Neural crest cell (in vitro differentiated cells): ENCODE data around the gene CALCOCO2. TPM values are rescaled to one million over a fixed set of nuclear protein-coding genes. Genes with fewer than 3 reads are reported as not detected.

ENCODE experiments used
- DNase-seq: peaks from one replicate; pipeline ENCODE4 v3.0.0; 2021; ENCODE audit warnings: low read depth, mixed read lengths, low spot score
- H3K27ac Mint-ChIP-seq: one replicate; pipeline ENCODE4 v1.8.0; 2021; ENCODE audit warnings: mild to moderate bottlenecking, mixed read lengths; ENCODE audit not compliant: unreplicated experiment
- H3K27me3 Mint-ChIP-seq: 2 replicates; pipeline ENCODE4 v1.8.0; 2021; ENCODE audit warnings: low read depth, mild to moderate bottlenecking, mixed read lengths
- H3K36me3 Mint-ChIP-seq: 2 replicates; pipeline ENCODE4 v1.8.0; 2021; ENCODE audit warnings: low read depth, mild to moderate bottlenecking, mixed read lengths
- H3K4me1 Mint-ChIP-seq: 2 replicates; pipeline ENCODE4 v1.8.0; 2021; ENCODE audit warnings: mixed read lengths
- H3K4me3 Mint-ChIP-seq: one replicate; pipeline ENCODE4 v1.8.0; 2021; ENCODE audit warnings: mild to moderate bottlenecking, mixed read lengths
- H3K9me3 Mint-ChIP-seq: 2 replicates; pipeline ENCODE4 v1.8.0; 2021; ENCODE audit warnings: mixed read lengths
- total RNA-seq: library from RNA; stranded (reverse); gene quantifications from 2 replicates; pipeline ENCODE4 v1.2.1, GENCODE V29; 2021
- TF ChIP-seq, protein P1 (sequence below): fragments of 200-600 bp; sonication (generic); conservative IDR thresholded peaks from 2 replicates; pipeline ENCODE4 v1.5.0; 2021; ENCODE audit warnings: antibody characterized with exemption, mild to moderate bottlenecking

CALCOCO2 gene
- total RNA-seq, 1 donor from 2014 or later = 35.7 TPM

DNA sequence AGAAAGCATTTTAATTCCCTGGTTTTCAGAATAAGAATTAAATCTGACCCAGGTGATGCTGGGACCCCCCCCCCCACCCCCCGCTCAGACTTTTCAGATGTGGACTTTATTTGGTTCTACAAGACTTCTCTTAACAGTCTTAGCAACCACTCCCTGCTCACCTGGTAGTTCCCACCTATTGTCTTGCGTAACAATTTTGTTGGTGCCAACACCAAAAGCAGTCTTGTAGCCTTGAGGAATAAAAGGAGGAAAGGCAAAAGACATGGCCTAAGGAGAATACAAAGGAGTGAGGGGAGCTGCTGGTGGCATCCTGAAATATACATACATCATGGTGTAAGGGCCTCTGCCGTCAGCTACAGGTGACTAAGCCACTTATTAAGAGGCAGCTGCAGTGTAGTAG is 18.8 kb upstream of the CALCOCO2 start:
- Mint-ChIP-seq H3K9me3 (no peaks in the 10 kb centered on the region), H3K4me3 (no peak overlapping the region), H3K27me3 (peaks cover 78% of the 10 kb centered on the region), H3K4me1 (peaks cover 8% of the 10 kb centered on the region), H3K27ac (no peak overlapping the region), H3K36me3 (no peaks in the 10 kb centered on the region)
- DNase-seq = no peak
- TF ChIP-seq, protein P1, sequence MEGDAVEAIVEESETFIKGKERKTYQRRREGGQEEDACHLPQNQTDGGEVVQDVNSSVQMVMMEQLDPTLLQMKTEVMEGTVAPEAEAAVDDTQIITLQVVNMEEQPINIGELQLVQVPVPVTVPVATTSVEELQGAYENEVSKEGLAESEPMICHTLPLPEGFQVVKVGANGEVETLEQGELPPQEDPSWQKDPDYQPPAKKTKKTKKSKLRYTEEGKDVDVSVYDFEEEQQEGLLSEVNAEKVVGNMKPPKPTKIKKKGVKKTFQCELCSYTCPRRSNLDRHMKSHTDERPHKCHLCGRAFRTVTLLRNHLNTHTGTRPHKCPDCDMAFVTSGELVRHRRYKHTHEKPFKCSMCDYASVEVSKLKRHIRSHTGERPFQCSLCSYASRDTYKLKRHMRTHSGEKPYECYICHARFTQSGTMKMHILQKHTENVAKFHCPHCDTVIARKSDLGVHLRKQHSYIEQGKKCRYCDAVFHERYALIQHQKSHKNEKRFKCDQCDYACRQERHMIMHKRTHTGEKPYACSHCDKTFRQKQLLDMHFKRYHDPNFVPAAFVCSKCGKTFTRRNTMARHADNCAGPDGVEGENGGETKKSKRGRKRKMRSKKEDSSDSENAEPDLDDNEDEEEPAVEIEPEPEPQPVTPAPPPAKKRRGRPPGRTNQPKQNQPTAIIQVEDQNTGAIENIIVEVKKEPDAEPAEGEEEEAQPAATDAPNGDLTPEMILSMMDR = no peak

DNA sequence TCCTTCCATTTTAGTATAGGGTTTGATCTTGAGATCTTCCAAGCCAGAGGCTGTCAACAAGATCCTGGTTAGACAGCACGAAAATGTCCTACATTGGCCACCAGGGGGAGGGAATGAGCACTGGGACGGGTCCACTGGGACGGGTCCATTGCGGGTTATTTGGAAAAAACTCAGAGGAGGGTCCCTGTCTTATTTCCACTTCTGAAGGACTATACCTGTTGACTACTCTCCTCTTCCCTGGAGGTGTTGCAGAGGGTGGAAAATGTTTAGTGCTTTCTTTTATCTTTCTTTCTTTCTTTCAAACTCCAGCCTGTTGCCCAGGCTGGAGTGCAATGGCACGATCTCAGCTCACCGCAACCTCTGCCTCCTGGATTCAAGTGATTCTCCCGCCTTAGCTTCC is 16.3 kb upstream of the CALCOCO2 start:
- peak; percentile 45 for DNase-seq
- peaks cover 24% of the 10 kb centered on the region for H3K4me1 Mint-ChIP-seq
- no peaks in the 10 kb centered on the region for H3K36me3 Mint-ChIP-seq
- no peak overlapping the region for H3K4me3 Mint-ChIP-seq
- no peaks in the 10 kb centered on the region for H3K9me3 Mint-ChIP-seq
- no peak overlapping the region for H3K27ac Mint-ChIP-seq
- TF ChIP-seq, protein P1 = peak; percentile 70
- H3K27me3 Mint-ChIP-seq = peaks cover 87% of the 10 kb centered on the region

DNA sequence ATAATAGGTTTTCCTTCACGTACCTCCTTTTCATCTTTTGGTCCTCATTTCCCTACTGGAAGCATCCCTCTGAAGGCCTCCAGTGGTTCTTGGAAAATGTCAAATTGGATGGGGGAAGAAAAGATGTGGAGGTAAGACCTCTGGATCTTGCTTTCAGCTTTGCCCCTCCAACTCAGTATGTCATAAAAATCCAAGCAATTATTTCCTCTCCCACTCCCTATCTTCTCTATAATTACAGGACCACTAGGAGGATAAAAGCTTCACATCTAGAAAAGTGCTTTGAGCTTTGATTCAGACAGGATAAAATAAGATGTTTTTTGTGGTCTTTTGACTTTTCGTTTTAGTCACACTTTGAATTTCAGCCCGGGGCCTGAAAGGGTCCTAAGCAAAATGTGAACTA is 15.5 kb upstream of the CALCOCO2 start:
- TF ChIP-seq, protein P1 = no peak
- Mint-ChIP-seq H3K4me1 (peaks cover 24% of the 10 kb centered on the region), H3K9me3 (no peaks in the 10 kb centered on the region), H3K36me3 (no peaks in the 10 kb centered on the region), H3K27me3 (peaks cover 90% of the 10 kb centered on the region), H3K4me3 (no peak overlapping the region), H3K27ac (no peak overlapping the region)
- DNase-seq = no peak

DNA sequence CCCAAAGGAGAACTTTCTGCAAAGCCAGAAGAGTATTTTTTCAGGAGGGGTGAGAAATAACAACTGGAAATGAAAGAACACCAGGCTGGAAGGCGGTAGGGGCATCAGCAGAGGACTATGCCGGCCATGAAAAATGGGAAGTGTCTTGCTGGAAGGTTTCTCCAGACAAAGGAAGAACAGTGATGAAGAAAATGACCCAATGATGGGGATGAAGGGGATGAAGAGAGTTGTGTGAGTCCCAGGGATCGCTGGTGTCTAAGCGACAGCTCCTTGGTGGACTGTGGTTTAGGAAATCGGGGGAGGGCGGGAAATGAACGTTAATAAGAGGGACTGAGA is 14.4 kb upstream of the CALCOCO2 start:
- no peaks in the 10 kb centered on the region for H3K36me3 Mint-ChIP-seq
- H3K9me3 Mint-ChIP-seq = no peaks in the 10 kb centered on the region
- H3K27me3 Mint-ChIP-seq = peaks cover 85% of the 10 kb centered on the region
- TF ChIP-seq, protein P1 = no peak
- no peak for DNase-seq
- peak overlapping the region; percentile 43 for H3K4me3 Mint-ChIP-seq
- H3K4me1 Mint-ChIP-seq = peaks cover 24% of the 10 kb centered on the region
- no peak overlapping the region for H3K27ac Mint-ChIP-seq

DNA sequence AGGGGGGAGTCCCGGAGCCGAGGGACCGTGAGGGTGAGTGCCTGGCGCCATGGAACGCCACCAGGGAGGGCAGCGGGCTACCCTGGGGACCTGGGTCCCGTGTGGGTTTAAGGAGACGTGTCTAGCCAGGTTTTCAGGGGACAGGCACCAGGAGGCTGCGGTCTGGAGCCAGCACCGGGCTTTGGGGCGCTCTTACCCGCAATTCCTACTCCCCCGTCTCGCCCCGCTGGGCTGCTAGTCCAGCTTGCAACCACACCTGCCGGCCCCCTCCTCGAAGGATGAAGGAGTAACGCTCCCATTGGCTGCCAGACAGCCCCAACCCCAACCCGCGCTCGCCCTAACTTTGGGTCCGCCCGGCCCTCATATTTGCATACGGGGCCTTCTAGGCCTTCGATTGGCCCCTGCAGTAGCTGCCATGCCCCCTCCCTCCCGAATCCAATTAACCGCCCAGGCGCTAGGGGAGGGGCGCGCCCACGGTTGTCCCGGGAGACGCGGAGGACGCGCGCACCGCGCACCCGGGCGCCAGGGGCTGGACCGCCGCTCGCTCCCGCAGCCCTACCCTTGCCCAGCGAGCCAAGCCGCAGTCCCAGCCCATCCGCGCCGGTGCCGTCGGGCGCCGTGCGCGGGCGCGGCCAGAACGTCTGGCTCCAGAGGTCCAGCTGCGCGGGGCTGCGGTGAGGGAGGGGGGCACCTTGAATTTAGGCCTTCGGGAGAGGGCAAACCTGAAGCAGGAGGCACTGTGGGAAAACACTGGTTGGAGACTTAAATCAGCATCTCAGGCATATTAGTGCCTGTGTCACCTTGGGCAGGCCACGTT is 13.9 kb upstream of the CALCOCO2 start, which contains the start of gene TTLL6:
TTLL6 (minus strand) TSS at position 456 of the 817 bp plus-strand sequence; CDS start at position 299, 157 bp downstream.
- Mint-ChIP-seq H3K27ac (no peak within 1 kb of the TSS), H3K27me3 (peaks cover 81% of the 10 kb centered on the region)
- TF ChIP-seq, protein P1 = no peak

More for the DNA sequence above, 13.9 kb upstream of the CALCOCO2 start, which contains the start of gene TTLL6:
- Mint-ChIP-seq H3K4me3 (peak within 1 kb of the TSS; percentile 83), H3K9me3 (no peaks in the 10 kb centered on the region), H3K36me3 (no peaks in the 10 kb centered on the region), H3K4me1 (peaks cover 24% of the 10 kb centered on the region)
- DNase-seq = peak; percentile 77
